Thoracic aorta (tissue), 2 donors: ENCODE results near the gene GJA8. TPM values are rescaled to one million over a fixed set of nuclear protein-coding genes. Genes with fewer than 3 reads are reported as not detected.
"Not testable (repeated sequence)": the region's sequence is repeated elsewhere in the genome, so short reads cannot be mapped to it uniquely, and the experiment has no call there.

Experiments
- ATAC-seq: fragments of 150-250 bp; one replicate; pipeline ENCODE4 v1.8.0; 2017; ENCODE audit warnings: low read depth; ENCODE audit not compliant: insufficient number of reproducible peaks, low FRiP score
- DNase-seq: peaks from one replicate; pipeline ENCODE4 v3.0.0-alpha.2; 2020; ENCODE audit warnings: low spot score
- H3K27ac ChIP-seq, 2 donors: fragments of 200-600 bp; sonication (generic); 1 replicate in 1 of 2; 2 replicates in 1 of 2; pipeline ENCODE4 v1.5.1; 2016; ENCODE audit warnings: mild to moderate bottlenecking in 2 of 2, moderate library complexity in 2 of 2
- H3K27me3 ChIP-seq: fragments of 200-600 bp; sonication (generic); replicated peaks from 2 replicates; pipeline ENCODE4 v1.6.0; 2016; ENCODE audit warnings: mild to moderate bottlenecking; ENCODE audit not compliant: insufficient read depth
- H3K36me3 ChIP-seq: fragments of 200-600 bp; sonication (generic); one replicate; pipeline ENCODE4 v1.5.1; 2016
- H3K4me1 ChIP-seq, 2 donors: fragments of 200-600 bp; sonication (generic); 1 replicate in 1 of 2; 2 replicates in 1 of 2; pipeline versions ENCODE4 v1.5.1 to v1.6.0; 2016; ENCODE audit warnings: low read depth in 2 of 2, mild to moderate bottlenecking in 1 of 2; ENCODE audit not compliant: control insufficient read depth in 1 of 2
- H3K4me3 ChIP-seq: fragments of 200-600 bp; sonication (generic); 2 replicates; pipeline ENCODE4 v1.5.1; 2016; ENCODE audit warnings: mild to moderate bottlenecking
- H3K9me3 ChIP-seq: fragments of 200-600 bp; sonication (generic); 2 replicates; pipeline ENCODE4 v1.5.1; 2016
- total RNA-seq, 2 donors: library from RNA; depleted of rRNA; stranded (reverse); fragments of >200 nt; gene quantifications; one replicate each; pipeline versions ENCODE4 v1.1.0 to v1.2.3, GENCODE V29; 2016

Gene GJA8
- total RNA-seq, 2 donors from 2014 or later = not detected

DNA sequence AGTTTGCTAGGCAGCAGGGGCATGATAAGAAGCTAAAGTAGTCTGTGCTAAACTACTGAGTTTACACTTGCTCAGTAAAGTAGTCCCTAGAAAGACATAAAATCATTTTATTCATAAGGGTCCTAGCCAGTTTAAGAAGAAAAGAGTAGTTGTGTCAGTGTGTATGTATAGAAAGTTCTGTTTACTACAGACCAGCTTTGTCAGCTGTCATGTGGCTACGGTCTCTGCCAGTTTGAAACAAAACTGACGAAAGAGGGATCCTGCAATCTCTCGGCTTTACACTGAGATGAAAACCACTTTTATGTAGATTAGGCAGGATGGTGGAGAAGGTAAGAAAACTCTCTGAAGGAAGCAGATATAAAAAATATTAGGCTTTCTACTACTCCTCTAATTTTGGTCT is 32.7 kb downstream of the GJA8 start:
- not testable (repeated sequence) for DNase-seq, H3K4me3 ChIP-seq, ATAC-seq, H3K4me1 ChIP-seq, H3K9me3 ChIP-seq, H3K27me3 ChIP-seq, H3K36me3 ChIP-seq, H3K27ac ChIP-seq

- H3K36me3 ChIP-seq, ATAC-seq, H3K9me3 ChIP-seq, DNase-seq, H3K27me3 ChIP-seq, H3K4me1 ChIP-seq, H3K27ac ChIP-seq, H3K4me3 ChIP-seq: not testable (repeated sequence)
These were observed 37.9 kb downstream of the GJA8 start for GRCh38 chr1:147940456-147940855.

DNA sequence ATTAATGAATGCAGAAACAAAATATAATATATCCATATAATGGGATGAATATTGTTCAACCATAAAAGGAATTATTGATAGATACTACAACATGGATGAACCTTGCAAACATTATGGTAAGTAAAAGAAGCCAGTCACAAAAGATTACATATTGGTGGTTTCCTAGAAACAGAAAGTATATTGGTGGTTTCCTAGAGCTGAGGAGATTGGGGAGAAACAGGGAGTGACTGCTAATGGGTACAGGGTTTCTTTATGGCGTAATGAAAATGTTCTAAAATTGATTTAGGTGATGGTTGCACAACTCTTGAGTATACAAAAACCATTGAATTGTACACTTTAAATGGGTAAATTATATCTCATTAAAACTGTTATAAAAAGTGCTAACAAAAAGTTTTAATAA is 40.0 kb downstream of the GJA8 start:
- DNase-seq, H3K9me3 ChIP-seq, H3K4me1 ChIP-seq, ATAC-seq, H3K4me3 ChIP-seq, H3K27ac ChIP-seq, H3K36me3 ChIP-seq, H3K27me3 ChIP-seq: not testable (repeated sequence)

DNA sequence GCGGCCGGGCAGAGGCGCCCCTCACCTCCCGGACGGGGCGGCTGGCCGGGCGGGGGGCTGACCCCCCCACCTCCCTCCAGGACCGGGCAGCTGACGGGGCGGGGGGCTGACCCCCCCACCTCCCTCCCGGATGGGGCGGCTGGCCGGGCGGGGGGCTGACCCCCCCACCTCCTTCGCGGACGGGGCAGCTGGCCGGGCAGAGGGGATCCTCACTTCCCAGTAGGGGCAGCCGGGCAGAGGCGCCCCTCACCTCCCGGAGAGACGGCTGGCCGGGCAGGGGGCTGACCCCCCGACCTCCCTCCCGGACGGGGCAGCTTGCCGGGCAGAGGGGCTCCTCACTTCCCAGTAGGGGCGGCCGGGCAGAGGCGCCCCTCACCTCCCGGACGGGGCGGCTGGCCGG is 46.9 kb downstream of the GJA8 start:
- not testable (repeated sequence) for DNase-seq, H3K9me3 ChIP-seq, ATAC-seq

More for the DNA sequence above, 46.9 kb downstream of the GJA8 start:
- H3K27ac ChIP-seq, H3K4me3 ChIP-seq, H3K36me3 ChIP-seq, H3K27me3 ChIP-seq, H3K4me1 ChIP-seq: not testable (repeated sequence)

Other genes starting within 250 kb of the GJA8 start
- 10 to 100 TPM; 10.8 to 11.4 TPM for gene ACP6, start 232.3 kb upstream of the GJA8 start, total RNA-seq
- 10 to 100 TPM; 49.7 to 51.7 TPM for gene GJA5, start 142.2 kb upstream of the GJA8 start, total RNA-seq
- gene GPR89B, start 25.6 kb downstream of the GJA8 start, total RNA-seq = 10 to 100 TPM; 19.4 to 31.3 TPM
- gene NBPF11, start 249.5 kb downstream of the GJA8 start, total RNA-seq = 10 to 100 TPM in 1 of 2 donors, 1 to 10 TPM in 1; 8.5 to 12.3 TPM